ENCODE measurements around the gene POLE3.

DNA sequence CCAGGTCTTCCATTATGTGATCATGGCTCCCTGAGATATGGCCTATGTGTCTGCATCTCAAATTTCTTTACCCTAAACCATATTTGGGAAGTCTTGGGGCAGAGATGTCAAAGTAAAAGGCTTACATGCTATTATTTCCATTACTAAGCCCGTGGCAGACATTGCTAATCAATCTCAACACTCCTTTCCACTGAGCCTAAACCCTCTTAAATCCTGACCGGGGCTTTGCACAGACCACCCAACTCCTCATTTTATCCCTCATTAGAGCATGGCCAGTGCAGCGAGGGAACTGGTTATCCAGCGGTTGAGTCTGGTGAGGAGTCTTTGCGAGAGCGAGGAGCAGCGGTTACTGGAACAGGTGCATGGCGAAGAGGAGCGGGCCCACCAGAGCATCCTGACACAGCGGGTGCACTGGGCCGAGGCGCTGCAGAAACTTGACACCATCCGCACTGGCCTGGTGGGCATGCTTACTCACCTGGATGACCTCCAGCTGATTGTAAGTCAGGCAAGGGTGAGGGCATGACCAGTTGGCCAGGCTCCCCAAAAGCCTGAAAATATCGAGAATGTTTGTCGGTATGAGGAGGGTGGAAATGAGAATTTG, 50.1 kb downstream of the POLE3 start:
- TF ChIP-seq POLR2AphosphoS5 (IDR thresholded peaks at IDR 0.05; ENCODE audit: low read depth, low read length) (no peak), POLR2A (IDR thresholded peaks at IDR 0.05; ENCODE audit: low read depth, low read length) (no peak)

Data from GM12892 (cell line).